BE2C (cell line): ENCODE data around the gene CD6.

Experiments
- DNase-seq: peaks from one replicate; pipeline ENCODE4 v3.0.0-alpha.2; 2020
- H3K27me3 ChIP-seq: fragments of 250-450 bp; sonication (Bioruptor Pico); 2 replicates; pipeline ENCODE4 v1.5.1; 2020; ENCODE audit warnings: mild to moderate bottlenecking
- H3K36me3 ChIP-seq: fragments of 250-450 bp; sonication (Bioruptor Pico); 2 replicates; pipeline ENCODE4 v1.5.1; 2020; ENCODE audit warnings: mild to moderate bottlenecking
- H3K4me1 ChIP-seq: fragments of 250-450 bp; sonication (Bioruptor Pico); 2 replicates; pipeline ENCODE4 v1.5.1; 2020
- H3K4me3 ChIP-seq: 2 replicates; pipeline ENCODE4 v1.5.1; 2011; ENCODE audit warnings: low read depth, low read length
- H3K9me3 ChIP-seq: fragments of 250-450 bp; sonication (Bioruptor Pico); 2 replicates; pipeline ENCODE4 v1.5.1; 2020
- CTCF ChIP-seq: IDR thresholded peaks from 2 replicates; pipeline ENCODE4 v1.5.1; 2012; ENCODE audit warnings: mild to moderate bottlenecking, low read depth, low read length

The CD6 gene

GRCh38 chr11:61049859-61050258 is 78.4 kb downstream of the CD6 start:
- no peaks in the 10 kb centered on the region for H3K4me1 ChIP-seq
- H3K36me3 ChIP-seq: no peaks in the 10 kb centered on the region
- TF ChIP-seq CTCF: no peak
- DNase-seq: no peak
- H3K9me3 ChIP-seq: no peaks in the 10 kb centered on the region
- no peak overlapping the region for H3K4me3 ChIP-seq
- no peaks in the 10 kb centered on the region for H3K27me3 ChIP-seq

- Histone ChIP-seq H3K9me3 (no peaks in the 10 kb centered on the region), H3K27me3 (no peaks in the 10 kb centered on the region), H3K4me1 (no peaks in the 10 kb centered on the region), H3K36me3 (no peaks in the 10 kb centered on the region), H3K4me3 (no peak overlapping the region)
- DNase-seq: no peak
- TF ChIP-seq CTCF: no peak
Observed at GRCh38 chr11:61052182-61052972, 80.9 kb downstream of the CD6 start.

GRCh38 chr11:61053191-61053590 is 81.7 kb downstream of the CD6 start:
- no peaks in the 10 kb centered on the region for H3K4me1 ChIP-seq
- no peaks in the 10 kb centered on the region for H3K27me3 ChIP-seq
- no peak for TF ChIP-seq CTCF
- H3K9me3 ChIP-seq: no peaks in the 10 kb centered on the region
- DNase-seq: no peak
- H3K4me3 ChIP-seq: no peak overlapping the region
- H3K36me3 ChIP-seq: no peaks in the 10 kb centered on the region

- Histone ChIP-seq H3K27me3 (no peaks in the 10 kb centered on the region), H3K36me3 (no peaks in the 10 kb centered on the region), H3K9me3 (no peaks in the 10 kb centered on the region), H3K4me1 (no peaks in the 10 kb centered on the region), H3K4me3 (no peak overlapping the region)
- DNase-seq: no peak
- no peak for TF ChIP-seq CTCF
Observed at GRCh38 chr11:61054513-61054912, 83.0 kb downstream of the CD6 start.

GRCh38 chr11:61054927-61055562 is 83.6 kb downstream of the CD6 start:
- DNase-seq: no peak
- no peaks in the 10 kb centered on the region for H3K27me3 ChIP-seq
- TF ChIP-seq CTCF: no peak
- no peak overlapping the region for H3K4me3 ChIP-seq
- H3K36me3 ChIP-seq: no peaks in the 10 kb centered on the region
- no peaks in the 10 kb centered on the region for H3K9me3 ChIP-seq
- no peaks in the 10 kb centered on the region for H3K4me1 ChIP-seq

- no peak overlapping the region for H3K4me3 ChIP-seq
- no peaks in the 10 kb centered on the region for H3K9me3 ChIP-seq
- TF ChIP-seq CTCF: no peak
- no peaks in the 10 kb centered on the region for H3K4me1 ChIP-seq
- no peaks in the 10 kb centered on the region for H3K36me3 ChIP-seq
- no peaks in the 10 kb centered on the region for H3K27me3 ChIP-seq
- DNase-seq: no peak
Observed at GRCh38 chr11:61055776-61056175, 84.3 kb downstream of the CD6 start.
